ENCODE results near the gene MAN2C1.

GRCh38 chr15:75327491-75327890 is 40.9 kb downstream of the MAN2C1 start:
- TF ChIP-seq, protein P1, sequence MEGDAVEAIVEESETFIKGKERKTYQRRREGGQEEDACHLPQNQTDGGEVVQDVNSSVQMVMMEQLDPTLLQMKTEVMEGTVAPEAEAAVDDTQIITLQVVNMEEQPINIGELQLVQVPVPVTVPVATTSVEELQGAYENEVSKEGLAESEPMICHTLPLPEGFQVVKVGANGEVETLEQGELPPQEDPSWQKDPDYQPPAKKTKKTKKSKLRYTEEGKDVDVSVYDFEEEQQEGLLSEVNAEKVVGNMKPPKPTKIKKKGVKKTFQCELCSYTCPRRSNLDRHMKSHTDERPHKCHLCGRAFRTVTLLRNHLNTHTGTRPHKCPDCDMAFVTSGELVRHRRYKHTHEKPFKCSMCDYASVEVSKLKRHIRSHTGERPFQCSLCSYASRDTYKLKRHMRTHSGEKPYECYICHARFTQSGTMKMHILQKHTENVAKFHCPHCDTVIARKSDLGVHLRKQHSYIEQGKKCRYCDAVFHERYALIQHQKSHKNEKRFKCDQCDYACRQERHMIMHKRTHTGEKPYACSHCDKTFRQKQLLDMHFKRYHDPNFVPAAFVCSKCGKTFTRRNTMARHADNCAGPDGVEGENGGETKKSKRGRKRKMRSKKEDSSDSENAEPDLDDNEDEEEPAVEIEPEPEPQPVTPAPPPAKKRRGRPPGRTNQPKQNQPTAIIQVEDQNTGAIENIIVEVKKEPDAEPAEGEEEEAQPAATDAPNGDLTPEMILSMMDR (IDR thresholded peaks at IDR 0.05): no peak
- no peak for TF ChIP-seq POLR2A (IDR thresholded peaks at IDR 0.05)
- no peak for TF ChIP-seq EP300 (IDR thresholded peaks at IDR 0.05)
- no peak for TF ChIP-seq POLR2AphosphoS5 (IDR thresholded peaks at IDR 0.05)
